Stimulated activated naive CD8-positive, alpha-beta T cell treated with anti-CD3 and anti-CD28 coated beads, Interleukin-15, Interleukin-2, amounts not matched to agents 100 U/mL and 50 U/mL, for 24 hours (primary cell): Measurements from ENCODE around the gene EFHC1.

ENCODE experiments used
- ATAC-seq: fragments of 150-1000 bp; cut with Tn5 transposase; one replicate; pipeline ENCODE4 v1.10.0; 2021
- DNase-seq: peaks from one replicate; pipeline ENCODE4 v3.0.0; 2021

Gene EFHC1

GRCh38 chr6:52555518-52556233 is 135.5 kb downstream of the EFHC1 start:
- ATAC-seq (no peak), DNase-seq (no peak)

GRCh38 chr6:52557389-52558265 is 137.5 kb downstream of the EFHC1 start:
- ATAC-seq: no peak

GRCh38 chr6:52558266-52559000 is 138.3 kb downstream of the EFHC1 start:
- ATAC-seq: no peak
- DNase-seq: no peak

More at GRCh38 chr6:52557389-52558265, 137.5 kb downstream of the EFHC1 start:
- DNase-seq: no peak

- ATAC-seq (no peak), DNase-seq (no peak)
Measured at GRCh38 chr6:52560462-52560861, 140.3 kb downstream of the EFHC1 start.

GRCh38 chr6:52562911-52563310 is 142.8 kb downstream of the EFHC1 start:
- no peak for DNase-seq
- no peak for ATAC-seq

GRCh38 chr6:52564856-52565255 is 144.7 kb downstream of the EFHC1 start:
- DNase-seq (no peak), ATAC-seq (no peak)

- DNase-seq: no peak
- no peak for ATAC-seq
Measured at GRCh38 chr6:52566201-52566600, 146.1 kb downstream of the EFHC1 start.

GRCh38 chr6:52566853-52567279 is 146.7 kb downstream of the EFHC1 start:
- ATAC-seq: no peak
- DNase-seq: no peak

- no peak for DNase-seq
Measured at GRCh38 chr6:52568320-52568719, 148.2 kb downstream of the EFHC1 start.

GRCh38 chr6:52570291-52570700 is 150.2 kb downstream of the EFHC1 start:
- ATAC-seq (no peak), DNase-seq (no peak)

More at GRCh38 chr6:52568320-52568719, 148.2 kb downstream of the EFHC1 start:
- ATAC-seq: no peak

- DNase-seq: no peak
- ATAC-seq: no peak
Measured at GRCh38 chr6:52571099-52571755, 151.1 kb downstream of the EFHC1 start.

- DNase-seq (no peak), ATAC-seq (no peak)
Measured at GRCh38 chr6:52572536-52572935, 152.4 kb downstream of the EFHC1 start.

- no peak for DNase-seq
Measured at GRCh38 chr6:52573295-52573694, 153.2 kb downstream of the EFHC1 start.

More at GRCh38 chr6:52573295-52573694, 153.2 kb downstream of the EFHC1 start:
- ATAC-seq: no peak
